Ovary (tissue), 1 donor: ENCODE data around the gene RCOR3.

Source experiments
- EP300 ChIP-seq: sonication (generic); formaldehyde crosslinking; IDR thresholded peaks from one replicate; pipeline ENCODE4 v1.6.1; 2017; ENCODE audit warnings: antibody characterized with exemption
- POLR2A ChIP-seq: fragments of 450-650 bp; IDR thresholded peaks from one replicate; pipeline ENCODE4 v1.6.1; 2017; ENCODE audit warnings: antibody characterized with exemption, mild to moderate bottlenecking, moderate library complexity

- TF ChIP-seq EP300, result no peak
- TF ChIP-seq POLR2A, result no peak
Measured at GRCh38 chr1:211324992-211325775, 66.0 kb downstream of the RCOR3 start.
